NCI-H510A treated with DMSO at 0.1 percent for 48 hours (cell line): ENCODE measurements around the gene FXYD5.

Experiments
- DNase-seq: peaks from one replicate; lab custom pipeline; 2025; lab: John Stamatoyannopoulos, UW

FXYD5 gene, protein sequence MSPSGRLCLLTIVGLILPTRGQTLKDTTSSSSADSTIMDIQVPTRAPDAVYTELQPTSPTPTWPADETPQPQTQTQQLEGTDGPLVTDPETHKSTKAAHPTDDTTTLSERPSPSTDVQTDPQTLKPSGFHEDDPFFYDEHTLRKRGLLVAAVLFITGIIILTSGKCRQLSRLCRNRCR

GRCh38 chr19:35154525-35155406, at the start of gene FXYD5:
TSS of gene FXYD5 (plus strand) at chr19:35154735. CDS start at chr19:35155551, 816 bp downstream.
- DNase-seq: no peak

DNA sequence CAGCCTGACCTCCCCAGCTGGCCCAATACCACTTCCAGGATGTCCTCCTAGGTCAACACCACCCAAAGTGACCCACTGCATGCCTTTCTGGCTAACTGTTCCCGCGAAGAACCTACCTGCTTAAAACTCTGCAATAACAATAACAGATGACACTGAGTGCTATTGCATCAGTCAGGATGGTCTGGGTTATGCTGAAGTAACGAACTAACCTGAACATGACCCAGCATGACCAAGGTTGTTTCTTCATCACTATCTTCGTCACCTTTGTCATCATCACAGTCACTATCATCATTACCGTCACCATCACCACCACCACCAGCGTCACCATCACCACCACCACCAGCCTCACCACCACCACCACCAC, 49.5 kb upstream of the FXYD5 start:
- no peak for DNase-seq

GRCh38 chr19:35105411-35106290, 48.9 kb upstream of the FXYD5 start:
- no peak for DNase-seq

DNA sequence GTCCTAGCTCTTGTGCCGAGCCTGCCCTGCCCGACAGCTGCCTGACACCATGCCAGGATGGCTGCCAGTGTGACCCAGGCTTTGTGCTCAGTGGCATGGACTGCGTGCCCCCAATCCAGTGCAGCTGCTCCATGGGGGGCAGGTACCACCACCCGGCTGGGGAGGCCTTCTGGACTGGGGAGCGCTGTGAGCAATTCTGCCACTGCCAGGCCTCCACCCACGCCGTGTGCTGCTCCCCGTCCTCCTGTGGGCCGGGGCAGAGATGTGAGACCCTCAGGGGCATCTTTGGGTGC, 48.3 kb upstream of the FXYD5 start:
- no peak for DNase-seq

DNA sequence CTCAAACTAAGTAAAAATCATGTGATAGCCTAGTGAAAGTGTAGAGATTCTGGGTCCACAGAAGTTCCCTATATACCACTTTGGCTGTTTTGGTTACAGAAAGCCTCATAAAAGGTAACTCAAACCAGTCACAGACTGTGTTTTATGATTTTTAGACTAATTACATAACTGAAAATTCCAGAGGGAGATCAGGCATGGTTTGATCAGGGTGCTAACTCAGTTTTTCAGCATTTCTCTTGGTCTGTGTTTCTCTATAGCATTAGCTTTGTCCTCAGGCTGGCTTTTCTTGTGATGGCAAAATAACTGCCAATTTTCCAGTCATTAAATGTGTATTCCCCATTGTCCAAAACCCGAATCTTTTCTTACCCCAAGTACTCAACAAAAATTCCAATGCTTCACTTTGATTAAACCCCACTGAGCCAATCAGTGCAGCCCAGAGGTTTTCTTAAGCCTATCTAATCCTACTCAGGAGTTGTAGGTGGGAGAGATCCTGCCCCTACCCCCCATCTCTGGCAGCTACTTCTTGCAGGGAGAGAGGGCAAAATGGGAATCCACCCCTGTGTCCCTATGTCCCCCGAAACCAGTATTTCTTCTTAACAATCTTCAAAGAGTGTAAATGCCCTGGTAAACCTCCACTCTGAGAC, 47.5 kb upstream of the FXYD5 start:
- DNase-seq: no peak

DNA sequence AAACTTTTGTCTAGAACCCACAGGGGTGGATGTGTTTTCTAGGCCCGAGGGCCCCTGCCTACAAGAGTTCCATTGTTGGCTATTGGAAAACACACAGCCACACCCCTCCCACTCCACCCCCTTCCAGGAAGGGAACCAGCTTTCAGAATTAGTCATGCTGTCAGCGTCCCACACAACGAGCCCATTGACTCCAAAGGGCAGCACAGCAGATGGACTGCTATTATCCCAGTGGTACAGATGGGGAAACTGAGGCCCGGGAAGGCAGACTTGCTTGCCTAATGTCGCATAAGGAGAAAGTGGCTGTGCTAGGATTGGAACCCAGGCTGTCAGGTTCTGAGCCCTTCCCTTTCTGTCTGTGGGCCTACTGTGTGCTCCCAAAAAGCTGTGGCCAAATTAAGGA, 47.0 kb upstream of the FXYD5 start:
- DNase-seq: no peak

DNA sequence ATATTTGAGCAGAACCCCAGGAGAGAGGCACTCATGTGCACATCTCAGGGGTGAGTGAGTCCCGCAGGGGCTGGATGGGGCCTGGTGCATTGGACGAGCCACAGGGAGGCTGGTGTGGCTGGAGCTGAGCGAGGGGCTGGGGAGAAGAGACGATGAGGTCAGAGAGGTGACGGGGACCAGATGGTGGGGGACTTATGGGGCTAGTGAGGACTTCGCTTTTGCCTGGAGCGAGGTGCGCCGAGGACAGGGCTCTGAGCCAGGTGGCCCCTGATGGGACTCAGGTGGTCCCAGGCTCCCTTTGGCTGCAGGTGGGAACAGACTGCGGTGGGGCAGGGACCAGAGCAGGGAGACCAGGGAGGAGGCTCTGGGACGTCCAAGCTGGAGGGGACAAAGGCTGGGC, 45.8 kb upstream of the FXYD5 start:
- no peak for DNase-seq

DNA sequence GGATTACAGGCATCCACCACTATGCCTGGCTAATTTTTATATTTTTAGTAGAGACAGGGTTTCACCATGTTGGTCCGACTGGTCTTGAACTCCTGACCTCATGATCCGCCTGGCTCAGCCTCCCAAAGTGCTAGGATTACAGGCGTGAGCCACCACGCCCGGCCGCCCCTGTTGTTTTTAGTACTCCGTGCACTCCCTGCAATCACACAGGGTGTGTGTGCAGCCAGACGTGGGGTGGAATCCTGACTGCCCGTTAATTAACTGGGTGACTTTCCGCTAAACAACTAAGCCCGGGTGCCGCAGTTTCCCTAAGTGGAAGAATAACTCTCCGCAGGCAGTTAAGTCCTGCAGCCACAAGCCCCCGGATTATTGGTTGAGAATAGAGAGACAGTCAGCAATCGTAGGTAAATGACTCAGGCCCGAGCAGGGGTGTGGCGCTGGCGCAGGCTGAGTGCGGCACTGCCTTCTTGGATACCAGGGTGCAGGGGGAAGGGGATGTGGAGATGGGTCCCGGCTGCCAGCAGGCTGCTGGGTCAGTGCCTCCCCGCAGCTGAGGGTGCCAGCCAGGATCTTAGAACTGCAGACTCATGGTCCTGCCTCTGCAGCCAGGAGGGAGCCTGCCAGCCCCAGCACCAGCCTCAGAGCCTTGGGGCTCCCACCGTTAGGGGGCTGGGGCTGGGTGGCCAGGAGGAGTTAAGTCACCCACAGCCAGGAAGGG, 45.0 kb upstream of the FXYD5 start:
- no peak for DNase-seq

DNA sequence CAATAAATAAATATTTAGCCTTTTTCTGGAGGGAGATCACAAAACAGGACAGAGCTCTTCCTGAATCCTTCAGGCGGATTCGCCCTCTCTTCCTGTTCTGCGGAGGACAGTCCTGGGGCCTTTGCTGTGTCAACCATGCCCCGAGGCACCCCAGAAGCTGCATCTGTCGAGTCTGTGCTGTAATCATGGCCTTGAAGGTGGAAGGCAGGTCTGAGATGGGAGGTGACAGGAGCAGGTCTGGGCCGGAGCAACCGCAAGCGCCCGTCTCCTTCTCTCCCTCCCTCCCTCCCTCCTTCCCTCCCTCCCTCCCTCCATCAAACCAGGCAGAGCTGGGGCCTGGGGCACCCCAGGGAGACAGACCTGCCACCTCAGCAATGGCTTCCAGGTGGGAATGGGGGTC, 43.6 kb upstream of the FXYD5 start:
- no peak for DNase-seq

GRCh38 chr19:35112995-35113688, 41.4 kb upstream of the FXYD5 start:
- DNase-seq: no peak

- no peak for DNase-seq
These were observed 40.0 kb upstream of the FXYD5 start for GRCh38 chr19:35114353-35115176.

DNA sequence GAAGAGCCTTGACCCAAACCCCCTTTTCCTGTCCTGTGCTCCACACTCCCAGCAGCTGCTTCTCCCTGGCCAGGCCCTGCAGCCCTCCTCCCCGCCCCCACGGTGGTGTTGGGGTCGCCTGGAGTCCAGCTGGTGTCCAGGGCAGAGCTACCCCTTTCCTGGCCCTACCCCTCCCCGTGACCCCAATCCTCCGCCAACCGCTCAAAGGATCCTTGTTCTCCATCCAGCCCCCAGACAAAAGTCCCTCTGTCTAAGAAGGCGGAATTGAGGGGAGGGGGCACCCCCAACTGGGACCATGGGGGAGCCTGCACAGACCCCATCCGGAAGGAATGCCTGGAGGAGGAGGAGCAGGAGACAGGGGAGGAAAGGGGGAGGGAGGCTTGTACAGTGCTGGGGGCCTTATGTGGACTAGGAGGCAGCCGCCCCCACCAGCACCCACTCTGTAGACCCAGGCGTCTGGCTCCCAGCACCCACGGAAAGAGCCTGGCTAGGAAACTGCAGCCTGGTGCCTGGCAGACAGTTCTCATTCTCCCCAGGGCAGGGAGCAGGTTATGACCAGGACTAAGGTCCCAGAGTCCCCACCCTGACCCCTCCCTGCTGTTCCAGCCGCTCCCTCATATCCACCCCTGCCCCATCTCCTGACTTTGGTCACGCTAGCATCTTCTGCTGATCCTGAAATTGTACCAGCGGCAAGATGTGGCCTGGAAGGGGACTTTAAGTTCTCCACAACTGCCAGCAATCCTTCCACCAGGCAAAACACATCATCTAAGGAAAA, 39.2 kb upstream of the FXYD5 start, which contains the start of gene FXYD3:
TSS of gene FXYD3 (plus strand) at position 647 of the 775 bp plus-strand sequence. CDS start 3,554 bp downstream, outside the sequence.
- DNase-seq: no peak

- no peak for DNase-seq
These were observed 38.3 kb upstream of the FXYD5 start for GRCh38 chr19:35116072-35116801.

GRCh38 chr19:35117116-35117515, 37.4 kb upstream of the FXYD5 start:
- no peak for DNase-seq

DNA sequence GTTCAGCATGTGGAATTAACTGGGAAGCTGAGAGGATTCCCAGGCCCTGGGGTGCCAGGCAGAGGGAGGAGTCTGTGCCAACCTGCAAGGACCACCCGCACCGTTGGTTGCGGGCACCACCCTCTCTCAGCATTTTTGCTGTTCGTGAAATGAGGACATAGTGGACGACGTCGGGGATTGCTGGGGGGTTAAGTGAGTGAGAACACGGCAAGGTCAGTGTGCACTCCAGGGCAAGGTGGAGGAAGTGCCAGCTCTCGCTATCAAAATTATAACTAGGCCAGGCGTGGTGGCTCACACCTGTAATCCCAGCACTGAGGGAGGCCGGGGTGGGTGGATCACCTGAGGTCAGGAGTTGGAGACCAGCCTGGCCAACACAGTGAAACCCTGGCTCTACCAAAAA, 36.7 kb upstream of the FXYD5 start:
- no peak for DNase-seq

- DNase-seq: no peak
These were observed 36.1 kb upstream of the FXYD5 start for GRCh38 chr19:35118268-35119020.

DNA sequence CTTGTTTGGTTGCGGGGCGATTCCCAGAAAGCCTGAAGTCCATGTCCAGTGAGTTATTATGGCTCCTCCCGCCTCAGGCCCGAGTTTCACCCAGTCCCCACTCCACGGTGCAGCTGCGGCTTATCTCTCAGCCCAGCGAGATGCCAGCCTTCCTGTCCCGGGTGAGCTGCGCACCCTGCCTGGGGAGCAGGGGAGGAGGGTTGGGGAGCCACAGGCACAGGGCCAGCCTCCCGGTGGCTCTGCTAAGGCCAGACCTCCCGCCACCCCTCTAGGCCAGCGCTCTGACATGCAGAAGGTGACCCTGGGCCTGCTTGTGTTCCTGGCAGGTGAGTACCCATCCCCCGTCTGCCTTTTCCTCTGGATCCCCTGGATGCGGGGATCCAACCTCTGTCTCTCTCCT, 35.4 kb upstream of the FXYD5 start:
- no peak for DNase-seq
